PC-9 (cell line): ENCODE results near the gene ZNF148.

ENCODE experiments used
- EZH2 ChIP-seq: fragments of 200-600 bp; sonication (generic); IDR thresholded peaks from 2 replicates; pipeline ENCODE4 v1.8.0; 2017; ENCODE audit warnings: antibody characterized with exemption, low read depth
- TF ChIP-seq, protein P1 (sequence below): fragments of 200-600 bp; sonication (generic); conservative IDR thresholded peaks from 2 replicates; pipeline ENCODE4 v1.6.1; 2017; ENCODE audit warnings: mixed run types, antibody characterized with exemption, mild to moderate bottlenecking, moderate library complexity

DNA sequence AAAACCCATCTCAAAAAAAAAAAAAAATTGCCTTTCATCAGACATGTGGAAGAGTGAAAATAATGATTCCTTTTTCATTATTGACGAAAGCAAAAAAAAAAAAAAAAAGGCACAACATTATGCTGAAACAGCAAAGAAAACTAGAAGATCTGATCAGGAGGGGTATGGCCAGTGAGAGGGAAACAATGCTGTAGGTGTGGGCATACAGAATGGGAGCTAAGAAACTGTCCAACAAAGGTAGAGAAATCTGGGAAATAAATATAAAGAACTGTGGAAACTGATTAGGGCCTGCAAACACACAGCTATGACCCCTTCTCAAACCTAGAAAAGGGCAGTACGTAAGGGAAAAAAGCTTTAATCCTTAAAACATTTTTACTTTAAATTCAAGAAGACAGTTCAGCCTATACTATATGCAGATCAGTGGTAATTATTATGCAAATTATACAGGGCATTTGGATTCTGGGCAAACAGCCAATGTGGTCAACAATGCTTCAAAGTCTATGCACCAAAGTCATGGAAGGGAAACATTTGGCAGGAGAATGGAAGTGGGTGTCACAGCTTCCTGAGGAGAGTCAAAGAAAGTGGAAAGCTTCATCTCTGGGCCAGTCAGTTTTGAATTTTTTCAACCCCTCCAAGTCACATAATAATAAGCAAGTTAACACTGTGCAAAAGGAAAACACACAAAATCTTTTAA lies 94.3 kb downstream of the ZNF148 start:
- TF ChIP-seq EZH2, result no peak
- TF ChIP-seq, protein P1, sequence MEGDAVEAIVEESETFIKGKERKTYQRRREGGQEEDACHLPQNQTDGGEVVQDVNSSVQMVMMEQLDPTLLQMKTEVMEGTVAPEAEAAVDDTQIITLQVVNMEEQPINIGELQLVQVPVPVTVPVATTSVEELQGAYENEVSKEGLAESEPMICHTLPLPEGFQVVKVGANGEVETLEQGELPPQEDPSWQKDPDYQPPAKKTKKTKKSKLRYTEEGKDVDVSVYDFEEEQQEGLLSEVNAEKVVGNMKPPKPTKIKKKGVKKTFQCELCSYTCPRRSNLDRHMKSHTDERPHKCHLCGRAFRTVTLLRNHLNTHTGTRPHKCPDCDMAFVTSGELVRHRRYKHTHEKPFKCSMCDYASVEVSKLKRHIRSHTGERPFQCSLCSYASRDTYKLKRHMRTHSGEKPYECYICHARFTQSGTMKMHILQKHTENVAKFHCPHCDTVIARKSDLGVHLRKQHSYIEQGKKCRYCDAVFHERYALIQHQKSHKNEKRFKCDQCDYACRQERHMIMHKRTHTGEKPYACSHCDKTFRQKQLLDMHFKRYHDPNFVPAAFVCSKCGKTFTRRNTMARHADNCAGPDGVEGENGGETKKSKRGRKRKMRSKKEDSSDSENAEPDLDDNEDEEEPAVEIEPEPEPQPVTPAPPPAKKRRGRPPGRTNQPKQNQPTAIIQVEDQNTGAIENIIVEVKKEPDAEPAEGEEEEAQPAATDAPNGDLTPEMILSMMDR, result no peak
